ENCODE results near the gene SUSD3. TPM values are rescaled to one million over a fixed set of nuclear protein-coding genes. Genes with fewer than 3 reads are reported as not detected.

SUSD3 gene
- total and polyA plus RNA-seq, 2 of the 8 experiments (the other 6 are each of a cell fraction or from before 2014, with no cell fraction given) = 5.5 to 35.4 TPM

DNA sequence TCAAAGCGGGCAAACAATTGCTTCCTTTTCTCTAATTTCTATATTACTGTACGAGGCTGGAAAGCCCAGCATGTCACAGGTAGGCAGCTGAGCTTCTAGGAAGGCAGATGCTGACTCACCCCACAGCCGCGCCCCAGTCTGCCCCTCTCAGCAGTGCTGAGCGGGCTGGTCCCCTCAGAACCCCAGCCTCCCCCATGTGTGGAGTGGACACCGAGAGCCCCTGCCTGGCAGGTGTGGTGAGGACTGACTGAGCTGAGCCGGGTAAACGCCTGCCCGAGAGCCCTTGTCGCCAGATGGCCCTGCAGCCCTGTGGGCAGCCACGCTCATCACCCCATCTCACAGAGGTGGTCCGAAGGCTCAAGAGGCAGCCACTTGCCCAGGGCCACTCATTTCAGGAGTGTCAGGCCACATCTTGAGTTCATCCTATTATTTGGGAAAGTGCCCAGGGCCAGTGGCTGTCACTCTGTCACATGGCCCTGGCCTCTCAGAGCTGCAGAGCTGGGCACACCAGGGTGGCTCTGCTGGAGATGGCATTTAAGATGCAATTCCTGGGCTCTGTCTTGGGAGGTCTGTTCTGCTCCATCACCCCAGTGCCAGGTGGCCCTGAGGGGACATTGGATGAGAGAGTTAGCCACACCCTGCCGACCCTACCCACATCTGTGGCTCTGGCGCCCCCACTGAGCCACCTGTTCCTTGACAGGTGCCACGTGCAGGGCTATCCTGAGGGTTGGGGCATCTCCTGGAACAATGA is 50.0 kb downstream of the SUSD3 start:
- no peaks in the 10 kb centered on the region for H3K27me3 ChIP-seq (replicated peaks in 1 of 4; ENCODE audit: control insufficient read depth in 3 of 4, extremely low read depth in 1 of 4, insufficient read depth in 3 of 4, low read length in 3 of 4)
- H2BK15ac ChIP-seq (ENCODE audit: low read length) = no peak overlapping the region
- no peaks in the 10 kb centered on the region for H3K23me2 ChIP-seq (ENCODE audit: low read depth, low read length)
- H3K4me2 ChIP-seq (ENCODE audit: insufficient read depth in 1 of 2, low read depth in 2 of 2, low read length in 2 of 2) = no peak overlapping the region
- no peak overlapping the region for H2AK5ac ChIP-seq (ENCODE audit: low read depth, low read length)
- no peak overlapping the region for H3K4me3 ChIP-seq (ENCODE audit: extremely low read depth in 1 of 4, insufficient read depth in 2 of 4, low read depth in 3 of 4, low read length in 4 of 4)
- no peak overlapping the region for H2BK12ac ChIP-seq (ENCODE audit: low read depth, low read length)
- H4K20me1 ChIP-seq (replicated peaks in 1 of 2; ENCODE audit: control insufficient read depth in 1 of 2, insufficient read depth in 2 of 2, low read length in 2 of 2) = peaks cover 0 to 8% of the 10 kb centered on the region in 2 experiments
- ChIA-PET POLR2A (ENCODE audit: partially characterized antibody) (interaction anchor here (0.6 kb wide), 2 partner anchors 9 to 296 kb away, joined by 3 read pairs; no protein-coding TSS in a partner anchor), CTCF (ENCODE audit: partially characterized antibody) (interaction anchor here (0.6 to 8.8 kb wide), 56 partner anchors 9 to 400 kb away, joined by 3 to 96 read pairs (median 4); partner anchors contain the start of genes CARD19 and NINJ1)
- H3K4ac ChIP-seq (replicated peaks; ENCODE audit: insufficient read length, low read depth, low read length) = no peak overlapping the region
- 84% methylated on average over 15 of the region's 15 CpGs; no CpG with 5 or more reads in 1 of the 2 experiments for WGBS, 2 experiments (ENCODE audit: extremely low coverage in 1 of 2, insufficient coverage in 1 of 2, insufficient read length in 1 of 2, insufficient replicate concordance in 2 of 2, low coverage in 1 of 2, low lambda C conversion rate in 2 of 2, missing lambda C conversion rate in 1 of 2)
- no peak overlapping the region for H3K18ac ChIP-seq (ENCODE audit: extremely low read depth, low read length)
- no peaks in the 10 kb centered on the region for H3K4me1 ChIP-seq (replicated peaks in 1 of 4; ENCODE audit: control insufficient read depth in 3 of 4, insufficient read depth in 4 of 4, low read length in 3 of 4)
- no peak overlapping the region for H4K5ac ChIP-seq (ENCODE audit: insufficient read length, low read depth, low read length)
- H3K9me3 ChIP-seq (ENCODE audit: insufficient read depth in 2 of 2, low read depth in 1 of 2, low read length in 1 of 2) = no peaks in the 10 kb centered on the region
- H2BK5ac ChIP-seq (ENCODE audit: low read depth, low read length) = no peak overlapping the region
- no peak overlapping the region for H3K14ac ChIP-seq (ENCODE audit: insufficient read length)
- no peak overlapping the region for H3K23ac ChIP-seq (ENCODE audit: insufficient read length)
- H4K91ac ChIP-seq (replicated peaks; ENCODE audit: insufficient read length, low read length) = no peak overlapping the region
- H3K27ac ChIP-seq (ENCODE audit: low read depth, low read length) = no peak overlapping the region
- H2BK120ac ChIP-seq (replicated peaks; ENCODE audit: low read depth, low read length) = no peak overlapping the region
- no peaks in the 10 kb centered on the region for H3K79me1 ChIP-seq (ENCODE audit: low read depth, low read length)
- FAIRE-seq = no peak
- no peak overlapping the region for H2BK20ac ChIP-seq (ENCODE audit: low read length)
- H3K36me3 ChIP-seq (ENCODE audit: control insufficient read depth in 2 of 4, insufficient read depth in 4 of 4, low read length in 3 of 4) = no peaks in the 10 kb centered on the region; a peak in 2 of 8 replicates
- H3K56ac ChIP-seq (replicated peaks; ENCODE audit: insufficient read length, low read depth, low read length) = no peak overlapping the region
- TF ChIP-seq HDAC2 (IDR thresholded peaks at IDR 0.05; ENCODE audit: borderline replicate concordance in 1 of 2, low read depth in 2 of 2, low read length in 2 of 2) (no peak), RBBP5 (IDR thresholded peaks at IDR 0.05; ENCODE audit: borderline replicate concordance, low read depth, low read length) (no peak)
- TF ChIP-seq, protein P1, sequence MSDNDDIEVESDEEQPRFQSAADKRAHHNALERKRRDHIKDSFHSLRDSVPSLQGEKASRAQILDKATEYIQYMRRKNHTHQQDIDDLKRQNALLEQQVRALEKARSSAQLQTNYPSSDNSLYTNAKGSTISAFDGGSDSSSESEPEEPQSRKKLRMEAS (IDR thresholded peaks at IDR 0.05) = peak; percentile 36
- no peaks in the 10 kb centered on the region; a peak in 1 of 4 replicates for H3K79me2 ChIP-seq (ENCODE audit: control insufficient read depth in 1 of 2, insufficient read depth in 2 of 2, low read length in 2 of 2)
- no peak for DNase-seq (ENCODE audit: low read depth in 1 of 2, low spot score in 2 of 2)
- H4K8ac ChIP-seq (ENCODE audit: extremely low read depth, insufficient read depth, low read length) = 0 out of 2 replicates have a peak overlapping the region, but pooled peaks have one; percentile 14
- H3K9ac ChIP-seq (replicated peaks in 1 of 4; ENCODE audit: extremely low read depth in 1 of 4, low read depth in 3 of 4, low read length in 3 of 4) = no peak overlapping the region
- H2AFZ ChIP-seq (ENCODE audit: low read length) = no peak overlapping the region

Data from H1 (cell line).